CD14-positive monocyte (primary cell): ENCODE measurements around the gene ULK4. TPM values are rescaled to one million over a fixed set of nuclear protein-coding genes. Genes with fewer than 3 reads are reported as not detected.
A peak's percentile ranks its signal among the peaks of the same experiment; 100 is the strongest.

Source experiments
- DNase-seq, 3 donors: peaks; one replicate each; pipeline ENCODE4 v3.0.0-alpha.2; 2011 to 2022
- H2AFZ ChIP-seq: 2 replicates; pipeline ENCODE4 v1.6.0; 2012; ENCODE audit warnings: mild to moderate bottlenecking, low read depth, low read length, inconsistent platforms; ENCODE audit not compliant: insufficient read depth, poor library complexity, severe bottlenecking
- H3K27ac ChIP-seq, 2 donors: 1 replicate in 1 of 2; 2 replicates in 1 of 2; pipeline ENCODE4 v1.5.1; 2012 to 2013; ENCODE audit warnings: low read length in 2 of 2, control low read depth in 1 of 2, inconsistent platforms in 1 of 2, low read depth in 1 of 2, mild to moderate bottlenecking in 1 of 2
- H3K27me3 ChIP-seq, 2 donors: one replicate each; pipeline versions ENCODE4 v1.6.0 to v1.6.1; 2011 to 2013; ENCODE audit warnings: low read length in 2 of 2; ENCODE audit not compliant: control insufficient read depth in 2 of 2, insufficient read depth in 2 of 2
- H3K36me3 ChIP-seq, 2 donors: replicated peaks in 1 of 2; 1 replicate in 1 of 2; 2 replicates in 1 of 2; pipeline versions ENCODE4 v1.5.1 to v1.6.1; 2012 to 2013; ENCODE audit warnings: low read length in 2 of 2, control low read depth in 1 of 2, inconsistent platforms in 1 of 2, mild to moderate bottlenecking in 1 of 2; ENCODE audit not compliant: insufficient read depth in 2 of 2, control insufficient read depth in 1 of 2
- H3K4me1 ChIP-seq, 2 donors: 1 replicate in 1 of 2; 2 replicates in 1 of 2; pipeline versions ENCODE4 v1.5.1 to v1.6.1; 2012 to 2013; ENCODE audit warnings: low read length in 2 of 2, control low read depth in 1 of 2, inconsistent platforms in 1 of 2, mild to moderate bottlenecking in 1 of 2, moderate library complexity in 1 of 2; ENCODE audit not compliant: insufficient read depth in 2 of 2, control insufficient read depth in 1 of 2
- H3K4me2 ChIP-seq: replicated peaks from 2 replicates; pipeline ENCODE3; 2012; ENCODE audit warnings: low read length, moderate library complexity, mild to moderate bottlenecking; ENCODE audit not compliant: poor library complexity, severe bottlenecking; ENCODE audit errors: extremely low read depth
- H3K4me3 ChIP-seq, 3 experiments: fragments of 200-600 bp in 1 of 3; sonication (generic) in 1 of 3; replicated peaks in 1 of 3; 1 replicate in 2 of 3; 2 replicates in 1 of 3; pipeline ENCODE4 v1.5.1; 2011 to 2013; ENCODE audit warnings: low read length in 3 of 3, mild to moderate bottlenecking in 3 of 3, control low read depth in 2 of 3, low read depth in 2 of 3, inconsistent platforms in 1 of 3, moderate library complexity in 1 of 3
- H3K79me2 ChIP-seq: 2 replicates; pipeline ENCODE4 v1.6.0; 2012; ENCODE audit warnings: mild to moderate bottlenecking, control low read depth, inconsistent platforms, low read length, moderate library complexity; ENCODE audit not compliant: insufficient read depth
- H3K9ac ChIP-seq: 2 replicates; pipeline ENCODE4 v1.6.0; 2017; ENCODE audit warnings: low read length, mild to moderate bottlenecking; ENCODE audit not compliant: insufficient read depth, poor library complexity, severe bottlenecking
- H3K9me3 ChIP-seq, 2 donors: replicated peaks in 1 of 2; 1 replicate in 1 of 2; 2 replicates in 1 of 2; pipeline versions ENCODE4 v1.5.1 to v1.6.1; 2012 to 2013; ENCODE audit warnings: low read length in 2 of 2, control low read depth in 1 of 2; ENCODE audit not compliant: control insufficient read depth in 1 of 2, insufficient read depth in 1 of 2
- H4K20me1 ChIP-seq: 2 replicates; pipeline ENCODE4 v1.6.0; 2012; ENCODE audit warnings: mild to moderate bottlenecking, low read length, control low read depth, moderate library complexity; ENCODE audit not compliant: insufficient read depth
- H3K27ac Mint-ChIP-seq, 7 donors: one replicate each; pipeline ENCODE4 v1.8.0; 2020; ENCODE audit warnings: mild to moderate bottlenecking in 7 of 7, mixed read lengths in 7 of 7, moderate library complexity in 6 of 7, inconsistent platforms in 2 of 7
- H3K27me3 Mint-ChIP-seq, 3 donors: one replicate each; pipeline ENCODE4 v1.8.0; 2021 to 2022; ENCODE audit warnings: low read depth in 3 of 3, mild to moderate bottlenecking in 3 of 3, mixed read lengths in 3 of 3, moderate library complexity in 3 of 3, inconsistent platforms in 1 of 3
- H3K36me3 Mint-ChIP-seq, 2 donors: one replicate each; pipeline ENCODE4 v1.8.0; 2020; ENCODE audit warnings: mixed read lengths in 2 of 2, inconsistent platforms in 1 of 2, mild to moderate bottlenecking in 1 of 2
- H3K4me1 Mint-ChIP-seq: one replicate; pipeline ENCODE4 v1.8.0; 2020; ENCODE audit warnings: mild to moderate bottlenecking, mixed read lengths
- H3K4me3 Mint-ChIP-seq, 2 donors: one replicate each; pipeline ENCODE4 v1.8.0; 2020; ENCODE audit warnings: mild to moderate bottlenecking in 2 of 2, mixed read lengths in 2 of 2, moderate library complexity in 1 of 2
- H3K9me3 Mint-ChIP-seq, 7 donors: one replicate each; pipeline ENCODE4 v1.8.0; 2020 to 2022; ENCODE audit warnings: mixed read lengths in 7 of 7, mild to moderate bottlenecking in 6 of 7, moderate library complexity in 6 of 7, inconsistent platforms in 2 of 7
- CTCF ChIP-seq: fragments of 200-600 bp; IDR thresholded peaks from one replicate; pipeline ENCODE4 v1.8.0; 2022; ENCODE audit warnings: antibody characterized with exemption, mild to moderate bottlenecking
- WGBS: methylation state at CpG from one replicate; pipeline ENCODE4 v1.1.5; 2013; ENCODE audit warnings: missing lambda C conversion rate; ENCODE audit not compliant: insufficient coverage; 5-methylcytosine and 5-hydroxymethylcytosine counted together
- intact Hi-C, 2 donors: fragments of 100-400 bp; cut with micrococcal nuclease; formaldehyde crosslinking; loops; one replicate each; pipeline versions ENCODE4 v1.15.0 to v1.15.1; 2023
- polyA plus RNA-seq, 3 donors: library from polyadenylated mRNA; depleted of rRNA in 1 of 3; unstranded in 2 of 3; stranded (reverse) in 1 of 3; fragments of 300-500 nt in 2 of 3; fragments of >200 nt in 1 of 3; fragmentation: Illumina TruSeq in 2 of 3; gene quantifications; 1 replicate in 2 of 3; 2 replicates in 1 of 3; pipeline ENCODE4 v1.2.3, GENCODE V29; 2012 to 2021

Gene ULK4
- polyA plus RNA-seq, 3 donors, result 6.7 to 14.0 (median 11.8) TPM

DNA sequence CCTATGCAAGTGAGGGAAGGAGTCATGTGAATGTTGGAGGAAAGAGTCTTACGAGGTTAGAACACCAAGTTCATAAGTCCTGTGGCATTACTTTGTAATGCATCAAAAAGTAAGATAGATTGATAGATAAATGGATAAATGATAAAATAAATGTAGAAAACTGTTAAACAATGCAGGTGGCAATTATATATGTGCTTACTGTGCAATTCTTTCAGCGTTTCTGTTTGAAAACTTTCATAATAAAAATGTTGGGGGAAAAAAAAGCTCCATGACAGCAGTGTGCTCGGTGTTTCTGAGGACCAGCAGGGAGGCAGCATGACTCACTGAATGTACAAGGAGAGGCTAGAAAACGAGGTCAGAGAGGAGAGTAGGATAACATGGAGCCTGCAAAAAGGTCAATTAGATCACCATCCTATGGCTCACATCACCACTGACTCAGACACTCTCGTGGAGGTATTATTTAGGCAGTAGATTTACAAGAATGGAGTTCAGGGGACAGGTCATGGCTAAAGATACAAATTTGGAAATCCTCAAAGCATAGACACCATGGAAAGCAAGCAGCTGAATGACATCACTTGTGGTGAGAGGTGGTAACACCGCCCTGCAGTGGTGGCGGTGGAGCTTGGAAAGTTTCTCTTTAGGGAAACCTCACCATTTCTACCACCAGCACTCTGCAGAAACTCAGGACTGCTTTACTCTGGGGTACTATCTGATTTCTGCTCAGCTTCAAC lies 542.8 kb downstream of the ULK4 start:
- Histone ChIP-seq H3K27ac (no peak overlapping the region), H4K20me1 (no peaks in the 10 kb centered on the region), H3K4me2 (peak overlapping the region; percentile 24), H3K4me3 (no peak overlapping the region), H3K36me3 (no peaks in the 10 kb centered on the region), H3K4me1 (peaks cover 4 to 5% of the 10 kb centered on the region in 2 donors), H3K79me2 (no peaks in the 10 kb centered on the region), H2AFZ (no peak overlapping the region), H3K27me3 (no peaks in the 10 kb centered on the region), H3K9ac (no peak overlapping the region), H3K9me3 (no peaks in the 10 kb centered on the region)
- peak overlapping the region in 1 of 2 donors; percentile 68 for H3K4me3 Mint-ChIP-seq
- DNase-seq, result peak in 1 of 3 donors; percentile 17
- H3K27ac Mint-ChIP-seq, result no peak overlapping the region
- 95% methylated on average over 3 of the region's 7 CpGs for WGBS
- peaks cover 0 to 2% (median 0%) of the 10 kb centered on the region in 7 donors for H3K9me3 Mint-ChIP-seq
- H3K4me1 Mint-ChIP-seq, result peaks cover 13% of the 10 kb centered on the region
- H3K27me3 Mint-ChIP-seq, result peaks cover 0 to 4% (median 3%) of the 10 kb centered on the region in 3 donors
- H3K36me3 Mint-ChIP-seq, result no peaks in the 10 kb centered on the region
- intact Hi-C loops, result no loop called here
- no peak for TF ChIP-seq CTCF

GRCh38 chr3:41417574-41417973 lies 544.3 kb downstream of the ULK4 start:
- Histone ChIP-seq H4K20me1 (no peaks in the 10 kb centered on the region), H3K9ac (no peak overlapping the region), H2AFZ (no peak overlapping the region), H3K4me3 (no peak overlapping the region), H3K9me3 (no peaks in the 10 kb centered on the region), H3K27me3 (no peaks in the 10 kb centered on the region), H3K4me2 (no peak overlapping the region), H3K4me1 (peaks cover 4 to 5% of the 10 kb centered on the region in 2 donors), H3K27ac (no peak overlapping the region), H3K36me3 (no peaks in the 10 kb centered on the region), H3K79me2 (no peaks in the 10 kb centered on the region)
- TF ChIP-seq CTCF, result no peak
- DNase-seq, result no peak
- peaks cover 0 to 2% (median 0%) of the 10 kb centered on the region in 7 donors for H3K9me3 Mint-ChIP-seq
- H3K36me3 Mint-ChIP-seq, result no peaks in the 10 kb centered on the region
- no peak overlapping the region for H3K4me3 Mint-ChIP-seq
- peaks cover 11% of the 10 kb centered on the region for H3K4me1 Mint-ChIP-seq
- no peak overlapping the region for H3K27ac Mint-ChIP-seq
- intact Hi-C loops, result no loop called here
- peaks cover 0 to 5% (median 2%) of the 10 kb centered on the region in 3 donors for H3K27me3 Mint-ChIP-seq
- WGBS, result no CpG with 5 or more reads among the region's 3 CpGs
